SJSA1 (cell line): ENCODE data around the gene CLMN. TPM values are rescaled to one million over a fixed set of nuclear protein-coding genes. Genes with fewer than 3 reads are reported as not detected.
A peak's percentile ranks its signal among the peaks of the same experiment; 100 is the strongest.
"Not testable (repeated sequence)": the region's sequence is repeated elsewhere in the genome, so short reads cannot be mapped to it uniquely, and the experiment has no call there.

Experiments used
- DNase-seq, 2 experiments: peaks; one replicate each; pipeline ENCODE4 v3.0.0-alpha.2; 2015 to 2020; ENCODE audit warnings: low spot score in 2 of 2, low read depth in 1 of 2
- H3K27ac ChIP-seq: fragments of 250-450 bp; sonication (Bioruptor Pico); 2 replicates; pipeline ENCODE4 v1.5.1; 2020; ENCODE audit warnings: mild to moderate bottlenecking, moderate library complexity
- H3K27me3 ChIP-seq: fragments of 250-450 bp; sonication (Bioruptor Pico); replicated peaks from 2 replicates; pipeline ENCODE4 v1.5.1; 2020; ENCODE audit warnings: mild to moderate bottlenecking, moderate library complexity
- H3K36me3 ChIP-seq: fragments of 250-450 bp; sonication (Bioruptor Pico); 2 replicates; pipeline ENCODE4 v1.5.1; 2020; ENCODE audit warnings: mild to moderate bottlenecking
- H3K4me1 ChIP-seq: fragments of 250-450 bp; sonication (Bioruptor Pico); replicated peaks from 2 replicates; pipeline ENCODE4 v1.6.1; 2021; ENCODE audit warnings: mild to moderate bottlenecking
- H3K4me3 ChIP-seq: fragments of 250-450 bp; sonication (Bioruptor Pico); 2 replicates; pipeline ENCODE4 v1.5.1; 2020; ENCODE audit warnings: mild to moderate bottlenecking
- H3K9me3 ChIP-seq: fragments of 250-450 bp; sonication (Bioruptor Pico); replicated peaks from 2 replicates; pipeline ENCODE4 v1.5.1; 2020; ENCODE audit warnings: mild to moderate bottlenecking
- total RNA-seq: library from RNA; depleted of rRNA; stranded (reverse); fragments of >200 nt; shearing (Covaris generic); gene quantifications from 2 replicates; pipeline ENCODE4 v1.2.3, GENCODE V29; 2014

Gene CLMN
- total RNA-seq, 1 experiment from 2014 or later, result 4.7 TPM

DNA sequence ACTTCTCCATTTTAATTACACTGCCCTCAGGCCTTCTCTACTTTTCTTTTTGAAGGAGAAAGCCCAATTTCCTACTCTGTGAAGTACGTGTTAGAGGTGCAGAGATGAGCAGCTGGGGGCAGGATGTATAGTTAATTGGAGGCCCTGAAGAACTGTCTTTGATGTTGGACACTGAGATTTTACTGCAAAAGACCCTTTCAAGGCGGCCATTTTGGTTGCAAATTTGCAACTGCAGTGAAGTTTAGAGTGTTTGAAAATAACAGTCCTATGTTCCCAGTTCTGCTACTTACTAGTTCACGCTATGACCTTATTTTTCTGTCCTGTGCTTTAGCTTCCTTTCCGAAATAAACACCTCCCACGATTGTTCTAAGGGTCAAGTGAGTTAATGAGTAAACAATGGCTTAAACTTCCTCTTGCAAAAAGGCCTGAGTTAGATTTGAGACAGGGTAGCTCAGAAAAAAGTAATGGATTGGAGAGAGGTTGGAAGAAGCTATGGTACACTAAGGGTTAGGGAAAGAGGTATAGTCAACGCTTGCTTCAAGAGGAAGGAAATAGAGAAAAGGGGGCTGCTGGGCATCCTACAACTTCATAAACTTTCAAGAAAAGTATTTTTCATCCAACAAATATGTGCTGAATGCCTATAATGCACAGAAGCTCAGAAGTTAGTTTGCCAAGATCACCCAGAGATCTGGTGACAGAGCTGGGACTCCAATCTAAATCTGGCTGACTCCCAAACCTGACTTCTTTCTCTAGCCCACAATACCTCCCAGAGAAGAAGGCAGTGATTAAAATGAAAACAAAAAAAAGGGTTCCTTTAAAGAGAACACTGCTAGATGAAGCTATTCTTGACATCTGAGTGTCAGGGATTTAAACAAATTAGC, 135.9 kb downstream of the CLMN start:
- no peaks in the 10 kb centered on the region; the same call in 1 of the 2 replicates for H3K9me3 ChIP-seq
- H3K4me3 ChIP-seq, result no peak overlapping the region
- no peak overlapping the region for H3K27ac ChIP-seq
- H3K27me3 ChIP-seq, result no peaks in the 10 kb centered on the region
- peak in 1 of 2 experiments; percentile 29 for DNase-seq
- peaks cover 11% of the 10 kb centered on the region for H3K4me1 ChIP-seq
- H3K36me3 ChIP-seq, result no peaks in the 10 kb centered on the region

GRCh38 chr14:95183082-95183481, 136.6 kb downstream of the CLMN start:
- H3K36me3 ChIP-seq, result no peaks in the 10 kb centered on the region
- H3K27me3 ChIP-seq, result no peaks in the 10 kb centered on the region
- no peak overlapping the region for H3K4me3 ChIP-seq
- H3K27ac ChIP-seq, result no peak overlapping the region
- DNase-seq, result no peak
- H3K9me3 ChIP-seq, result no peaks in the 10 kb centered on the region
- H3K4me1 ChIP-seq, result peaks cover 11% of the 10 kb centered on the region

DNA sequence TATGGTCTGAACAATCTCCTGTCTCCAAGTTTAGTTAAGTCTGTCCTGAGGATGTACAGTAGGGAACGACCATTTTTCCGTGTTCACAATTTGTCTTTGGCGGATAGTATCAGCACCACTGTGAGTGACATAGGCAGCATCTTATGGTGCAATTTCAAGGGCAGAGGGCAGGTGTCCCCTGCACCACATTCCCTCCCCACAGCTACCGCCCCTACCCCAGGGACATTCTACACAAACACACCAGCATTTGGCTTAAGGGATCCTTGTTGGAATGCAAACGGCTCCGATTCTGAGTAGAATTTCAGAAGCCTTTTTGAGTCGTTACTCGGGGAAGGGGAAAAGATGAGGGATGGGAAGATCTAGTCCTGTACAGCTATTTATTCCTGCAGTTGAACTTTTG, 137.3 kb downstream of the CLMN start:
- H3K9me3 ChIP-seq, result no peaks in the 10 kb centered on the region
- H3K36me3 ChIP-seq, result no peaks in the 10 kb centered on the region
- H3K4me1 ChIP-seq, result peaks cover 11% of the 10 kb centered on the region
- DNase-seq, result no peak
- H3K27ac ChIP-seq, result no peak overlapping the region
- H3K27me3 ChIP-seq, result no peaks in the 10 kb centered on the region
- H3K4me3 ChIP-seq, result no peak overlapping the region

GRCh38 chr14:95180966-95181741, 138.6 kb downstream of the CLMN start:
- no peaks in the 10 kb centered on the region for H3K36me3 ChIP-seq
- H3K27me3 ChIP-seq, result no peaks in the 10 kb centered on the region
- no peaks in the 10 kb centered on the region for H3K9me3 ChIP-seq
- H3K4me3 ChIP-seq, result no peak overlapping the region
- no peak overlapping the region for H3K27ac ChIP-seq
- H3K4me1 ChIP-seq, result peaks cover 11% of the 10 kb centered on the region
- DNase-seq, result no peak

DNA sequence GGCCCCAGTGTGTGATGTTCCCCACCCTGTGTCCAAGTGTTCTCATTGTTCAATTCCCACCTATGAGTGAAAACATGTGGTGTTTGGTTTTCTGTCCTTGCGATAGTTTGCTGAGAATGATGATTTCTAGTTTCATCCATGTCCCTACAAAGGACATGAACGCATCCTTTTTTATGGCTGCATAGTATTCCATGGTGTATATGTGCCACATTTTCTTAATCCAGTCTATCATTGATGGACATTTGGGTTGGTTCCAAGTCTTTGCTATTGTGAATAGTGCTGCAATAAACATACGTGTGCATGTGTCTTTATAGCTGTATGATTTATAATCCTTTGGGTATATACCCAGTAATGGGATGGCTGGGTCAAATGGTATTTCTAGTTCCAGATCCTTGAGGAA, 144.0 kb downstream of the CLMN start:
- DNase-seq, H3K4me3 ChIP-seq, H3K4me1 ChIP-seq, H3K36me3 ChIP-seq, H3K9me3 ChIP-seq, H3K27me3 ChIP-seq, H3K27ac ChIP-seq: not testable (repeated sequence)

DNA sequence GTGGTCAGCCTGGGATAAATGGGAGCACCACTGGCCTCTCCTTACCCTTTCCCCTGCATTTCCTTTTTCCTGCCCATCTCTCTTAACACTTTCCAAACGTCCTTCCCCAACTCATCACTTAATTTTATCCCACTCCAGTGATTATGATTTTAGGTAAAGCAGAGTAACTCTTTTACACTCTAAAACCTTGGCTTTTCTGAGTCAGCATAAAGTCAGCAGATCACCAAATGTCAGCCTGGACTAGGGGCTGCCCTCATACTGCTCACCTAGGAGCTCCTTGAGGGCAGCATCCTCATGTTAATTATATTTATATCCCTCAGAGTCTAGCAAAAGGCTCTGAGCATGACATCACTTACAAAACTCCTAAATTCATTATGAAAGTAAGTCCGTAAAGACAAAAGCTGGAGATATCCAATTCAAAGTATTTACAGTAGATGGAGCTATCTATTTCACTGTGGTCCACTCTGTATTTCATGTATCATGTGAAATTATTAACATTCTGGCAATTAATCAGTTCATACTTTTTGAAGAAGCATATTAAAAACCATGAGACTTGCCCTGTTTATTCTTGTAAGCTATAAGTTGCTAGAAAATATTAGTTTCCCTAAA, 145.4 kb downstream of the CLMN start:
- Histone ChIP-seq H3K4me3 (no peak overlapping the region), H3K27ac (no peak overlapping the region), H3K27me3 (no peaks in the 10 kb centered on the region), H3K4me1 (no peaks in the 10 kb centered on the region), H3K36me3 (no peaks in the 10 kb centered on the region), H3K9me3 (no peaks in the 10 kb centered on the region)
- DNase-seq, result no peak

DNA sequence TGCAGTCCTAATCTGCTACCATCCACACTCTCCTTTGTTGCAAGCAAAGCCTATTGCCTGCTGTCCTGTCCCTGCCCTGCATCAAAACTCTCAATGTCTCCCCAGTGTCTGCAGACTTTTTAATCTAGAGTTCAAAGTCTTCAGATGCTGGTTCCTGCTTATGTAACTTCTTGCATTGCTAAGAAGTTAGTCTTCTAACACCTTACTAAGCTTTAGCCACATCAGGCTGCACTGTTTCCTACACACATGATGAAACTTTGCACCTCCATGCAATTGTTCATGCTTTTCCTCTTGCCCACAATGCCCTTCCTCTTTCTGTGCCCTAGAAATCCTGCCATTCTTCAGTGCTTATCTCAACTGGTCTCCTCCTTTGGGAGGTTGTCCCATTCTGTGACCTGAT, 146.2 kb downstream of the CLMN start:
- Histone ChIP-seq H3K4me3 (no peak overlapping the region), H3K27me3 (no peaks in the 10 kb centered on the region), H3K36me3 (no peaks in the 10 kb centered on the region), H3K27ac (no peak overlapping the region), H3K4me1 (no peaks in the 10 kb centered on the region), H3K9me3 (no peaks in the 10 kb centered on the region)
- DNase-seq, result no peak

DNA sequence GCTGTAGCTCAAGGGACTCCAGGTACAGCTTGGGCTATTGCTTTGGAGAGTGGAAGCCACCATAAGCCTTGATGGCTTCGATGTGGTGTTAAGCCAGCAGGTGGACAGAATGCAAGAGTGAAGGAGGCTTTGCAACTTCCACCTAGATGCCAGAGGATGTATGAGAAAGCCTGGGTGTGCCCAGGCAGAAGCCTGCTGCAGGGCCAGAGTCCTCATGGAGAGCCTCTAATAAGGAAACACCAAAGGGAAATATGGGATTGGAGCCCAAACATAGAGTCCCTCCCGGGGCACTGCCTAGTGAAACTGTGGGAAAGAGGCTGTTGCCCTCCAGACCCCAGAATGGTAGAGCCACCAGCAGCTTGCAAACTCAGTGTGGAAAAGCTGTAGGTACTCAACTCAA, 152.5 kb downstream of the CLMN start:
- H3K27ac ChIP-seq, result no peak overlapping the region
- no peaks in the 10 kb centered on the region for H3K36me3 ChIP-seq
- no peaks in the 10 kb centered on the region for H3K4me1 ChIP-seq
- DNase-seq, result no peak
- H3K4me3 ChIP-seq, result no peak overlapping the region
- H3K27me3 ChIP-seq, result no peaks in the 10 kb centered on the region
- H3K9me3 ChIP-seq, result no peaks in the 10 kb centered on the region

- H3K9me3 ChIP-seq, result no peaks in the 10 kb centered on the region
- no peaks in the 10 kb centered on the region for H3K36me3 ChIP-seq
- H3K27me3 ChIP-seq, result no peaks in the 10 kb centered on the region
- H3K4me1 ChIP-seq, result no peaks in the 10 kb centered on the region
- DNase-seq, result no peak
- H3K4me3 ChIP-seq, result no peak overlapping the region
- no peak overlapping the region for H3K27ac ChIP-seq
Observed at GRCh38 chr14:95165517-95165916, 154.2 kb downstream of the CLMN start.

DNA sequence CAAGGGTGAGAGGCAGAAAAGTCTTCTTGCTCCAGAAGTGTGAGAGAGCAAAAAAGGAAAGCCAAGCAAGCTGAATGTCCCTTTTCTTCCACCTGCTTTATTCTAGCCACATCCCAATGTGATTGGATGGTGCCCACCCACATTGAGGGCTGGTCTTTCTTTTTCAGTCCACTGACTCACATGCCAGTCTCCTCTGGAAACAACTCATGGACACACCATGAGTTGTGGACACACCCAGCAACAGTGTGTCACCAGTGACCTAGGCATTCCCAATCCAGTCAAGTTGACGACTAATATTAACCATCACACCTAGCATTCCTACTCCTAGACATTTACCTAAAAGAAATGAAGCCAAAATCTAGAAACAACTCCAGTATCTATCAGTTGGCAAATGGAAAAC, 155.2 kb downstream of the CLMN start:
- Histone ChIP-seq H3K9me3 (no peaks in the 10 kb centered on the region), H3K4me1 (no peaks in the 10 kb centered on the region), H3K27me3 (no peaks in the 10 kb centered on the region), H3K27ac (no peak overlapping the region), H3K4me3 (no peak overlapping the region), H3K36me3 (no peaks in the 10 kb centered on the region)
- DNase-seq, result no peak

GRCh38 chr14:95163666-95164065, 156.0 kb downstream of the CLMN start:
- Histone ChIP-seq H3K27me3 (no peaks in the 10 kb centered on the region), H3K36me3 (no peaks in the 10 kb centered on the region), H3K27ac (no peak overlapping the region), H3K9me3 (no peaks in the 10 kb centered on the region), H3K4me3 (no peak overlapping the region), H3K4me1 (no peaks in the 10 kb centered on the region)
- no peak for DNase-seq

- H3K4me1 ChIP-seq, result peaks cover 1% of the 10 kb centered on the region
- no peak for DNase-seq
Observed at GRCh38 chr14:95163132-95163531, 156.6 kb downstream of the CLMN start.

DNA sequence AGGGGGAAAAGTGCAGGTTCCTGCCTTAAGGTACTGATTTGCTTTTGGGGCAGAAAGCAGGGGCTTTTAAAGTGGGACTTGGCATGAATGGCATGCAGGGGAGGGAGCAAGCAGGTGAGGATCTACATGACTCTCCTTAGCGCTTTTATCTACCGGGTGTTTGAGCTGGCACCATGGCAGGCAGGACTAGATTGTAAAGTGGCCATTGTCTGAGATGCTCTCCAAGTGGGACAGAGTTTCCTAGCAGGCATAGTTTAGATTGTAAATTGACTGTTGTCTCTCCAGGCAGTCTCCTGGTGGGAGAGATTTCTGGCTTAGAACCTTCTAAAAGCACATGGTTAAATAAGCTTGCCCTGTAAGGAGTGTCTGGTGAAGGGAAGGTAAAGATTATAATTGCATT, 157.1 kb downstream of the CLMN start:
- no peaks in the 10 kb centered on the region for H3K36me3 ChIP-seq
- no peaks in the 10 kb centered on the region for H3K9me3 ChIP-seq
- no peak overlapping the region for H3K27ac ChIP-seq
- H3K4me1 ChIP-seq, result peaks cover 5% of the 10 kb centered on the region
- H3K27me3 ChIP-seq, result no peaks in the 10 kb centered on the region
- no peak overlapping the region for H3K4me3 ChIP-seq
- no peak for DNase-seq

More at GRCh38 chr14:95163132-95163531, 156.6 kb downstream of the CLMN start:
- H3K27ac ChIP-seq, result no peak overlapping the region
- no peaks in the 10 kb centered on the region for H3K36me3 ChIP-seq
- no peaks in the 10 kb centered on the region for H3K9me3 ChIP-seq
- no peaks in the 10 kb centered on the region for H3K27me3 ChIP-seq
- H3K4me3 ChIP-seq, result no peak overlapping the region
